Esophagus muscularis mucosa (tissue), 4 donors: ENCODE results near the gene BDKRB1.

ENCODE experiments used
- CTCF ChIP-seq, 3 experiments: fragments of 200-600 bp in 2 of 3; fragments of 450-650 bp in 1 of 3; sonication (generic) in 2 of 3; IDR thresholded peaks; one replicate each; pipeline ENCODE4 v1.5.1; 2017 to 2019; ENCODE audit warnings: antibody characterized with exemption in 3 of 3, mild to moderate bottlenecking in 2 of 3, moderate library complexity in 1 of 3
- EP300 ChIP-seq: sonication (generic); formaldehyde crosslinking; IDR thresholded peaks from one replicate; pipeline ENCODE4 v1.6.1; 2017; ENCODE audit warnings: antibody characterized with exemption
- POLR2A ChIP-seq: fragments of 450-650 bp; IDR thresholded peaks from one replicate; pipeline ENCODE4 v1.6.1; 2017; ENCODE audit warnings: antibody characterized with exemption, moderate library complexity, mild to moderate bottlenecking, low read depth
- POLR2AphosphoS5 ChIP-seq, 2 donors: sonication (generic); formaldehyde crosslinking; IDR thresholded peaks; one replicate each; pipeline ENCODE4 v1.6.1; 2017; ENCODE audit warnings: antibody characterized with exemption in 2 of 2

- TF ChIP-seq POLR2A: no peak
- no peak for TF ChIP-seq EP300
- TF ChIP-seq CTCF (IDR thresholded peaks at IDR 0.05): no peak
- no peak for TF ChIP-seq POLR2AphosphoS5 (IDR thresholded peaks at IDR 0.05)
Measured at GRCh38 chr14:96243785-96244184, 12.2 kb upstream of the BDKRB1 start.
